Muscle layer of duodenum (tissue), 2 donors: ENCODE data around the gene CALCOCO2.
"Not testable (repeated sequence)": the region's sequence is repeated elsewhere in the genome, so short reads cannot be mapped to it uniquely, and the experiment has no call there.

Source experiments
- H3K27ac ChIP-seq: one replicate; pipeline ENCODE4 v1.7.0; 2013; ENCODE audit warnings: mild to moderate bottlenecking, low read length
- H3K27me3 ChIP-seq: one replicate; pipeline ENCODE4 v1.7.0; 2013; ENCODE audit warnings: low read depth, mild to moderate bottlenecking, control low read depth, low read length
- H3K36me3 ChIP-seq, 2 donors: one replicate each; pipeline ENCODE4 v1.7.0; 2013; ENCODE audit warnings: low read length in 2 of 2, control low read depth in 1 of 2, mild to moderate bottlenecking in 1 of 2; ENCODE audit not compliant: insufficient read depth in 2 of 2, control insufficient read depth in 1 of 2
- H3K4me1 ChIP-seq, 2 donors: one replicate each; pipeline ENCODE4 v1.7.0; 2013; ENCODE audit warnings: low read length in 2 of 2, mild to moderate bottlenecking in 2 of 2, control low read depth in 1 of 2, moderate library complexity in 1 of 2; ENCODE audit not compliant: insufficient read depth in 2 of 2, control insufficient read depth in 1 of 2
- H3K4me3 ChIP-seq, 2 donors: one replicate each; pipeline ENCODE4 v1.7.0; 2013; ENCODE audit warnings: low read length in 2 of 2, low read depth in 1 of 2, mild to moderate bottlenecking in 1 of 2
- H3K9me3 ChIP-seq, 2 donors: one replicate each; pipeline ENCODE4 v1.7.0; 2013; ENCODE audit warnings: low read length in 2 of 2, control low read depth in 1 of 2, mild to moderate bottlenecking in 1 of 2; ENCODE audit not compliant: control insufficient read depth in 1 of 2
- donor health status: healthy.

Gene CALCOCO2

DNA sequence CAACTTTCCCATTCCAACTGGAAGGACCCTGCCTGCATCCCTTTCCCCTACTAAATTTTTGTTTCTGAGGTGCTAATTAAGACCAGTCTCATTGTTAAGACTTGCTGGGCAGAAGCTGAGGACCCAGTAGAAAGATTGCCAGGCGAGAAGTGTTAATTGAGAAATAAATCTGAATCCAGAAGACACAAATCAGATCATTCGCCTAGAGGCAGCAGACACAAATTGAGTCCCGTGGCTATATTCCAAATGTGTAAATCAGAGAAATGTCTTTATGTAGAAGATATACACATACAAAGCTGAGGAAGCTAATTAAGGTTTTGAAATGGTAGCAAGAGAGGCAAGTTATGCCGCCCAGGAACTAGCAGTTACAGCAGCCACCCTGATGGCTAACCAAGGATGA lies 29.6 kb downstream of the CALCOCO2 start:
- H3K9me3 ChIP-seq, result no peaks in the 10 kb centered on the region
- no peaks in the 10 kb centered on the region for H3K27me3 ChIP-seq
- H3K4me1 ChIP-seq, result no peaks in the 10 kb centered on the region
- H3K27ac ChIP-seq, result no peak overlapping the region
- peaks cover 48 to 80% of the 10 kb centered on the region in 2 donors for H3K36me3 ChIP-seq
- H3K4me3 ChIP-seq, result no peak overlapping the region

DNA sequence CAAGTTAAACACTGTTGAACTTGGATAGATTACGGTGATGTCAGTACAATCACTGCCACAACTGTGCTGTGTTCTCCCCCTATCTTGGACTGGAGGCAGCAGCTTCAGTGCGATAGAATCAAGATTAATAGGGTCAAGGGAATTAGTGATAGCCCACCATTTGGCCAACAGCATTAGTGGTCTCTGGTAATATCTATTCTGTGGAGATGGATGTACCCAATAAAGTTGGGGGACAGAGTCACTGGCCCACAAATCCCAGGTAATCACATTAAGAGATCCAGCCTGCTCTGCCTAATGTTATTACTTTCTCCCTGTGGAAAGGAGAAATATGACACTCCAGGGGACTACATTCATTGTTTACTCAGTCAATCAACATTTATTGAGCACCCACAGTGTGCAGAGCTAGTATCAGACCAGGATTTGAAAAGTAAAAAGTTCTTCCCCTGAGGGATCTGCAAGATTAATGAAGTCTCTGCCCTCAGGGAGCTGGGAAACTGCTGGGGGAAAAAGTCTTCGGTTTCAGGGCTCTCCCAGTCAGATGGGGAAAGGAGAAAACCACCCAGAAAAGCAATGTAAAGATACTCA lies 38.2 kb downstream of the CALCOCO2 start:
- no peaks in the 10 kb centered on the region for H3K27me3 ChIP-seq

DNA sequence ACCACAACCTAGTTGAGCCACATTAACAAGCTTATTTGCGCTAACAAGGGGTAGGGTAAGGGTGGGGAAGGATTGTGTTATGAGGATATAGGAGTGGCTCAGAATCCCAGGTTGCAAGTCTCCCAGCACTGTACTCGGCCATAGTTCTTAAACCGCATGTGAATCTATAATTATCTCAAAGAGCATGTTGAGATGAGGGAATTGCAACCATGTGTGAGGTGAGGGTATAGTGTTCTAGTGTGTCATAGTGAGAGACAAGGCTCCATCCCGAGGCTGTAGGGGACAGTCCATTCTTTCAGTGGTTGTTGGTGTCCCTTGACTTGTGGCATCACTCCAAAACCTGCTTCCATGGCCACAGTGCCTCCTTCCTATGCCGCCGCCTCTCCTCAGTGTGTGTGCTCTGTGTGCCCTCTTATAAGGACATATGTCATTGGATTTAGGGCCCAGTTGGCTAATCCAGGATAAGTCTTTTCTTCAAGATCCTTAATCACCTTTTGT lies 39.0 kb downstream of the CALCOCO2 start:
- no peak overlapping the region for H3K4me3 ChIP-seq
- peaks cover 0 to 11% of the 10 kb centered on the region in 2 donors for H3K4me1 ChIP-seq
- no peak overlapping the region for H3K27ac ChIP-seq

More for the DNA sequence above, 38.2 kb downstream of the CALCOCO2 start:
- Histone ChIP-seq H3K4me1 (peaks cover 0 to 11% of the 10 kb centered on the region in 2 donors), H3K36me3 (peaks cover 13 to 21% of the 10 kb centered on the region in 2 donors), H3K4me3 (no peak overlapping the region), H3K27ac (no peak overlapping the region), H3K9me3 (no peaks in the 10 kb centered on the region)

DNA sequence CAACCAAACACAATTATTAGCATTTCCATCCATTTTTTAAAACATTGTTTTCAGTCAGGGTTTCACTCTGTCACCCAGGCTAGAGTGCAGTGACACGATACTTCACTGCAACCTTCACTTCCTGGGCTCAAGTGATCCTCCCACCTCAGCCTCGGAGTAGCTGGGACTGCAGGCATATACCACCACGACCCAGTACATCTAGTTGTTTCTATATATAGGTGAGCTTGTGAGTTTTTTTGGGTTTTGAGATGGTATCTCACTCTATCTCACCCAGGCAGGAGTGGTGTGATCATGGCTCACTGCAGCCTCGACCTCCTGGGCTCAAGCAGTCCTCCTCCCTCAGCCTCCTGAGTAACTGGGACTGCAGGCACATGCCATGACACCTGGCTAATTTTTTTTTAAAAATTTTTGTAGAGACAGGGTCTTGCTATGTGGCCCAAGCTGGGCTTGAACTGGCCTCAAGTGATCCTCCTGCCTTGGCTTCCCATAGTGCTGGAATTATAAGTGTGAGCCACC lies 40.3 kb downstream of the CALCOCO2 start:
- no peak overlapping the region for H3K27ac ChIP-seq
- H3K27me3 ChIP-seq, result no peaks in the 10 kb centered on the region
- H3K36me3 ChIP-seq, result peaks cover 2 to 4% of the 10 kb centered on the region in 2 donors
- H3K4me1 ChIP-seq, result peaks cover 0 to 11% of the 10 kb centered on the region in 2 donors
- H3K9me3 ChIP-seq, result no peaks in the 10 kb centered on the region
- no peak overlapping the region for H3K4me3 ChIP-seq

More for the DNA sequence above, 39.0 kb downstream of the CALCOCO2 start:
- Histone ChIP-seq H3K9me3 (no peaks in the 10 kb centered on the region), H3K27me3 (no peaks in the 10 kb centered on the region), H3K36me3 (peaks cover 5 to 13% of the 10 kb centered on the region in 2 donors)

DNA sequence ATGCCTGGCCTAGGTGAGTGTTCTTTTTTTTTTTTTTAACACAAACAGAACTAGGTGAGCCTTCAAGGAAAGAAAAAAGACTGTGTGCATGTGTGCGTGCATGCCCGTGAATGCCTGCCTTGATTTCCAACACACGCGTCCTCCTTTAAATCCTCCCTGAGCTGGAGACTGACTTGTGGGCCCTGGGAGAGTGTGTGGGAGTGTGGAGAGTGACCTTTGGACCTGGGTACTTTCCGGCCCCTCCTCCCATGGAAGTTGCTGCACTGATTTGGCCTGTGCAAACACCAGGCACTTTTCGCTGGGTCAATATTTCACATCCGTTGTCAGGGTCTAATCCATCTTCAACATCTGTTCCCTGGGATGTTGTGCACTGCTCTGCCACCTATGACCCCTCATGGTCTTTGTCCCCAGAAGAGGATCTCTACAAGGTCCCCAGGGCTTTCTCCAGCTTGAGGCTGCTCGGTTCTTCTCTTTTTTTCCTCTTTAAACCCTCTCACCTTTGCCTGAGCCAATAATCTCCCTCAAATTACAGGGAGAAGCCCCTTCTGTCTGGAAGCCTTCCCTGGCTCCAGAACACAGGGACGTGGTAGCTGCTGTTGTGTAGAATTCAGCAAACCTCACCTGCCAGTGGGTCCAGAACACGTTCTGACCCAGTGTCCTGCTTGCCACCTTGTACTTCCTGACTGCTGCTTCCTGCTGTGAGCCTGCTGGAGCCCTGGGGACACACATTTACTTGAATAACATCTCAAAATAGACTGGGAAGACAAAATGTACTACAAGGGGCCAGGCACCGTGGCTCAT lies 40.9 kb downstream of the CALCOCO2 start:
- no peaks in the 10 kb centered on the region for H3K9me3 ChIP-seq
- H3K27ac ChIP-seq, result no peak overlapping the region
- no peaks in the 10 kb centered on the region for H3K27me3 ChIP-seq
- H3K4me3 ChIP-seq, result no peak overlapping the region
- no peaks in the 10 kb centered on the region for H3K36me3 ChIP-seq
- H3K4me1 ChIP-seq, result peaks cover 0 to 11% of the 10 kb centered on the region in 2 donors

DNA sequence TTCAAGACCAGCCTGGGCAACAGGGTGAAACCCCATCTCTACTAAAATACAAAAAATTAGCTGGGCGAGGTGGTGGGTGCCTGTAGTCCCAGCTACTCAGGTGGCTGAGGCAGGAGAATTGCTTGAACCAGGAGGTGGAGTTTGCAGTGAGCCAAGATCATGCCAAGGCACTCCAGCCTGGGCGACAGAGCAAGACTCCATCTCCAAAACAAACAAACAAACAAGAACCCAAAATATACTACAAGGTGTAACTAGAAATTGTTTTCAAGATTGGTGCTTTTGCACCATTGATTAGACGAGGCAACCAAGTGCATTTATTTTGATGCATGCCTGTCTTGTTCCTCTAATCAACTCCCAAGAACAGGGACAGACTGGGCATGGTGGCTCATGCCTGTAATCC lies 41.6 kb downstream of the CALCOCO2 start:
- H3K4me3 ChIP-seq, H3K27ac ChIP-seq, H3K9me3 ChIP-seq, H3K27me3 ChIP-seq, H3K36me3 ChIP-seq: not testable (repeated sequence)
- H3K4me1 ChIP-seq, result peaks cover 0 to 11% of the 10 kb centered on the region in 2 donors

DNA sequence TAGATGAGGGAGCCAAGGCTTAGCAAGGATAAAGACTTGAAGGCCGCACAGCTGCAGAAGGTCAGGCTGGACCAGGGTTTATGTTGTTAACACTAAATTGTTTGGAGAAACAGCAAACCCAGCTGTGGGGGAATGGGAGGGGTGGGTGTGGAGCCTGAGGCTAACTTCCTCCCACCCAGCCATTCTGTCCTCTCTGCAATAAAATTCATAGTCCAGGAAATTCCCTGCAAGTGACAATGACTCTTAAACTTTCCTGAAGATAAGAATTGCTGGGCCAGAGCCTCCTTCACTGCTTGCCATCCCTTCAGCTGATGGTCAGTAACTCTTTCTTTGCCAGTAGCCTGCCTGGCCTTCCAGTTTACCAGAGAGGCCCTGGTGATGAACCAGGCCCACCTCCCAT lies 42.4 kb downstream of the CALCOCO2 start:
- peaks cover 0 to 11% of the 10 kb centered on the region in 2 donors for H3K4me1 ChIP-seq
- no peaks in the 10 kb centered on the region for H3K9me3 ChIP-seq
- H3K27me3 ChIP-seq, result no peaks in the 10 kb centered on the region
- H3K36me3 ChIP-seq, result no peaks in the 10 kb centered on the region
- no peak overlapping the region for H3K27ac ChIP-seq
- H3K4me3 ChIP-seq, result no peak overlapping the region

DNA sequence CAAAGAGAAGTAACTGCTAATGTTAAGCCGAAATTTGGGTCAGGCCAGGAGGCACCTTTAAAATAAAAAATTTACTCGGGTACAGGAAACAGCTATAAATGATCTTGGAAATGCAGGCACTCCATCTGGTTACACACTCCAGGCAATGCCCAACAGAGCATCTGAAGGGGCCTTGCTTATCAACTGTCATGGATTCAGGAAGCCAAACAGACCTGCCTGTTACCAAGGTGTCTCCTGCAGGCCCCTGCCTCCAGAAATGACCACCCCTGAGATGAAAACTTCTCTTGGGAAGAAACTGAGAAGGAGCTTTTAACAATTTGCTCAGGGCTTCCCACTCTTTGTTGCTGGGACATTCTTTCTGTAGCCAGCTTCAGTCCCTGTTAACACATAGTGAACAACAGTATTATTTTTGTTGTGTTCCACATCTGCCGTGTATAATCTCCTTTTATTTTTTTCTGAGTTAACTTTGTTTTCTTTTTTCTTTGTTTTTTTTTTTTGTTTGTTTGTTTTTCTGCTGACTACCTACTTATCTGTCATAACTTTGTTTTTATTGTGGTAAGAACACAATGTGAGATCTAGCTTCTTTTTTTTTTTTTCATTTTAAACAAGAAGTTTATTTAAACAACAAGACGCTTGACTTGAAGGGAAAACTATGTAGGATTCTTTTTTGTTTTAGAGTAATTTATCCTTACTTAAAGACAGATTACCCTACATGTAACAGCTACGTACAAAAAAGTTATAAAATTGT lies 43.0 kb downstream of the CALCOCO2 start:
- H3K9me3 ChIP-seq, result no peaks in the 10 kb centered on the region
- H3K27ac ChIP-seq, result no peak overlapping the region
- no peaks in the 10 kb centered on the region for H3K27me3 ChIP-seq
- H3K4me3 ChIP-seq, result no peak overlapping the region
- peaks cover 0 to 15% of the 10 kb centered on the region in 2 donors for H3K4me1 ChIP-seq
- no peaks in the 10 kb centered on the region for H3K36me3 ChIP-seq

DNA sequence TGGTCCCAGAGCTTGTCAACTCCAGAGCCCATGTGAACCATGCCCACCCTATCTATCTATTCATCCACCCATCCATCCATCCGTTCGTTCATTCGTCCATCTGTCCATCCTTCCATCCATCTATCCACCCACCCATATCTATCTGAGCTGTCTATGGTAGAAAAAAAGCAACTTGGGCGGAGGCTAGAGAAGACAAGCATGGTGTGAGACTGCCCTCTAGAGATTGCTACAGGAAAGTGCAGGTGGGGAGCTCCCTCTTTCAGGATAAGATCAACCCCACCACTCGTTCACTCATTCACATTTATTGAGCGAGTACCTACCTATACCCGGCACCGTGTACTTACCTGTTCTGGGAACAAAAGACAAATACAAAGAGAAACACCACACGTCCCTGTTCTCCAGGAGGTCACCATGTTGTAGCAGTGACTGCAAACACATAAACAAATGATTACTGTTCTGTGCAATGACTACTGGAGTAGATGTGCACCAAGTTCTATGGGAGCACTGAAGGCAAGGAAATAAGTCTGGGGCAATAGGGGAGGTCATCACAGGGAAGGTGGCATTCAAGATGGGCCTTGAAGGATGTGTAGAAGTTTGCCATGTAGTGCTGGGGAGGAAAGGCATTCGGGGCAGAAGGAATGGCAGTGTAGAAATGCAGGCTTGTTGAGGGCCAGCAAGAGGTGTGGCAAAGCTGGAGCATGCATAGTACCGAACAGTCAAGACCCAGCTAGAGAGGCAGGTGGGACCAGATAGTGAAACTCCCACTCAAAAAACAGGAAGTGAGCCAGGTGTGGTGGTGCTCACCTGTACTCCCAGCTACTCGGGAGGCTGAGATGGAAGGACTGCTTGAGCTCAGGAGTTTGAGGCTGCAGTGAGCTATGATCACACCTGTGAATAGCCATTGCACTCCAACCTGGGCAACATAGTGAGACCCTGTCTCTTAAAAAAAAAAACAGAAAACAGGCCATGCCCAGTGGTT lies 48.4 kb downstream of the CALCOCO2 start:
- Histone ChIP-seq H3K36me3 (no peaks in the 10 kb centered on the region), H3K9me3 (no peaks in the 10 kb centered on the region), H3K27me3 (no peaks in the 10 kb centered on the region), H3K4me1 (peaks cover 0 to 7% of the 10 kb centered on the region in 2 donors), H3K4me3 (no peak overlapping the region), H3K27ac (no peak overlapping the region)

DNA sequence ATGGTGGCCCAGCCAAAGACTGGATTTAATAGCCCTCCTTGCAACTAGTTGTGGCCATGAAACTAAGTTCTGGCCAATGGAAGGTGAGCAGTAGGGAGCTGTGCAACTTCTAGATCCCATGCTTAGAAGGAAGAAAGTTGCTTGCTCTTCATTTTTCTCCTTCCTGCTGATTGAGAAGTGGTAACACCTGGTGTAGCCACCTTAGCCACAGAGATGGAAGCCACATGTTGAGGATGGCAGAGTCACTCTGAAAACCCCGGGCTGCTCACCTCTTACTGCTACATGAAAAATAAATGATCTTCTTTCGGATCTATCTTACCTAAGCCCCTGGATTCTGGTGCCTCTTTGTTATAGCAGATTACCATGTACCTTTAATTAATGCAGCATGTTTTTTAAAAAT lies 51.4 kb downstream of the CALCOCO2 start:
- Histone ChIP-seq H3K4me1 (peaks cover 0 to 10% of the 10 kb centered on the region in 2 donors), H3K4me3 (no peak overlapping the region)

More for the DNA sequence above, 51.4 kb downstream of the CALCOCO2 start:
- no peaks in the 10 kb centered on the region for H3K9me3 ChIP-seq
- H3K36me3 ChIP-seq, result no peaks in the 10 kb centered on the region
- H3K27me3 ChIP-seq, result no peaks in the 10 kb centered on the region
- H3K27ac ChIP-seq, result no peak overlapping the region
